Measurements from ENCODE around the gene PTPRCAP. TPM values are rescaled to one million over a fixed set of nuclear protein-coding genes. Genes with fewer than 3 reads are reported as not detected.
A peak's percentile ranks its signal among the peaks of the same experiment; 100 is the strongest.
"Not testable (repeated sequence)": the region's sequence is repeated elsewhere in the genome, so short reads cannot be mapped to it uniquely, and the experiment has no call there.

Gene PTPRCAP
- total RNA-seq, 2 donors from 2014 or later = 1.8 to 4.7 TPM

DNA sequence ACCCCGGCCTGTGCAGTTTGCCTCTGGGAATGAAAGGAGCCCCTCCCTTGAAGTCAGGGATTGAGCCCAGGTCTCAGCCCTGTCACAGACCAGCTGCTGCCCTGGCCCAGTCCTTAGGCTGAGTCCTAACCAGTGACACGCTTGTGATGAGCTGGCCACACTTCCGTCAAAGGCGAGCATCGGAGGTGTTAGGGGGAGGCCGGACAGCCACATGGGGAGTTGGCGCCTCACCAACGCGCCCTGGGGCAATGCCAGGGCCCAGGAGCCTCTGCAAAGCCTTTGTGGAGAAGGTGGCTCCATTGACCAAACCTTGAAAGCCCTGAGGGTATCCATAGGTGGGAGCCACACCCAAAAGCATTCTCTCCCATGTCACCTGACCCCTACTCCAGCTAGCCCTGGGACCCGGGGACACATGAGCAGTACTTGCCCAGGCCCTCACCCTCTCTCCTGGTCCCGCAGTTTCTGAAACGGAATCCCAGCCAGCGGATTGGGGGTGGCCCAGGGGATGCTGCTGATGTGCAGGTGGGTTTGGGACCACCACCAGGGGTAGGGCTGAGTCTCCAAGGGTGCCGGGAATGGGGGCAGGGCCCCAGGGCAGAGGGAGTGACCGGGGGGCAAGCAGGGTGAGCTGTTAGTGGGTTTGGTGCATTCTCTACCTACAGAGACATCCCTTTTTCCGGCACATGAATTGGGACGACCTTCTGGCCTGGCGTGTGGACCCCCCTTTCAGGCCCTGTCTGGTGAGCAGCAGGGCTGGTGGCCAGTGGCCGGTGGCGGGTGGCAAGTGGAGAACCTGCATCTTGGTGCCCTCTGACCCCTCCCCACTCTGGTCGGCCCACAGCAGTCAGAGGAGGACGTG lies 3.7 kb downstream of the PTPRCAP start:
- intact Hi-C loops (cut with DNase I) = no loop called here
- DNase-seq (no peak), ATAC-seq (no peak)

DNA sequence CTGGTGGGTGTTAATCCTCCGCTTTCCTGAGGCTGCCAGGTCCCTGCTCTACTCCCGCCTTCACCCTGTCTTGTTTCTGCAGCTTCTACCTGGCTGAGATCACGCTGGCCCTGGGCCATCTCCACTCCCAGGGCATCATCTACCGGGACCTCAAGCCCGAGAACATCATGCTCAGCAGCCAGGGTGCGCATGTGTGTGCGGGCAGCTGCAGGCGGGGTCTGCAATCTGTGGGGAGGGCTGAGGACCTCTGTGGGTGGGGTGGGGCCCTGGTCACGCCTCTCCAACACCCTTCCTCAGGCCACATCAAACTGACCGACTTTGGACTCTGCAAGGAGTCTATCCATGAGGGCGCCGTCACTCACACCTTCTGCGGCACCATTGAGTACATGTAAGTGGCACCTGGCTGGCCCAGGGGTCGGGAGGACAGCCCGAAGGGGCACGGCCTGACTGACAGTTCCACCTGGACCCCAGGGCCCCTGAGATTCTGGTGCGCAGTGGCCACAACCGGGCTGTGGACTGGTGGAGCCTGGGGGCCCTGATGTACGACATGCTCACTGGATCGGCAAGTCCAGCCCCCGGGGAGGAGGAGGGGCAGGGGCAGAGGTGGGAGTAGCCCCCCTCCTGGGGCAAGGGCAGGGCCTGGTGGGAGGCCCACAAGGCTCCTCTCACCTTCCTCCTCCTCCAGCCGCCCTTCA lies 4.7 kb downstream of the PTPRCAP start:
- ATAC-seq (no peak), DNase-seq (no peak)
- intact Hi-C loops (cut with DNase I) = no loop called here

- intact Hi-C loops (cut with DNase I) = no loop called here
- ATAC-seq = no peak
- DNase-seq = no peak
These were observed 5.9 kb downstream of the PTPRCAP start for GRCh38 chr11:67431346-67432249.

DNA sequence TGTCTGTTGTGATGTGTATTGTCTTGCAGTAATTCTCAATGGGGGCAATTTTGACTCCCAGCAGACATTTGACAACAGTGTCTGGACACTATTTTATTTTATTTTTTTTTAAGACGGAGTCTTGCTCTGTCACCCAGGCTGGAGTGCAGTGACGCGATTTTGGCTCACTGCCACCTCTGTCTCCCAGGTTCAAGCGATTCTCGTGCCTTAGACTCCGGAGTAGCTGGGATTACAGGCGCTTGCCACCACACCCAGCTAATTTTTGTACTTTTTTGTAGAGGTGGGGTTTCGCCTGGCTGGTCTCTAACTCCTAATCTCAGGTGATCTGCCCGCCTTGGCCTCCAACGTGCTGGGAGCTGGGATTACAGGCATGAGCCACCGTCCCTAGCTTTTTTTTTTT lies 7.8 kb downstream of the PTPRCAP start:
- DNase-seq (no peak), ATAC-seq (no peak)
- intact Hi-C loops (cut with DNase I) = loop anchor here in 1 of 2 donors (5.0 kb wide), 1 partner anchor 33 kb away; no protein-coding TSS in a partner anchor

DNA sequence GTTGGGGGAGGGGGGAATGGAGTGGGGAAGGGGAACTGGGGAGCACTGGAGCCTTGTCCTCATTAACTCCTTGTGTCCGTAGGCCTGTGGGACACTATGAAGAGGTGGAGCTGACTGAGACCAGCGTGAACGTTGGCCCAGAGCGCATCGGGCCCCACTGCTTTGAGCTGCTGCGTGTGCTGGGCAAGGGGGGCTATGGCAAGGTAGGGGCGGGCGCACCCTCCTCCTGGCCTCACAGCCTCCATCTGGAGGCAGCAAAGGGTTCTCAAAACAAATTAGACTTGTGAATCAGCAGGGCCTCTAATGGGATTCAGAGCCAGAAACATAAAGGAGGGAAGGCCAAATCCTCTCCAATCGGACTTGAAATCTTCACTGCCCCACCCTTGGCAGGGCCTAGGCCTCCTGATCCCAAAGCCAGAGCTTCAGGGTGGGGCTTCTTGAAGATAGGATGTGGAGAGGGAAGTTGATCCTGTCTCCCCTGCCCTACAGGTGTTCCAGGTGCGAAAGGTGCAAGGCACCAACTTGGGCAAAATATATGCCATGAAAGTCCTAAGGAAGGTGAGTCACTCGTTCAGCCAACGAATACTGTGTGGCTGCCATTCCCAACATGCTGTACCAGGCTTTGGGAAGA lies 8.3 kb downstream of the PTPRCAP start:
- DNase-seq (no peak), ATAC-seq (no peak)
- intact Hi-C loops (cut with DNase I) = loop anchor here in 1 of 2 donors (5.0 kb wide), 1 partner anchor 33 kb away; no protein-coding TSS in a partner anchor

- DNase-seq (peak; percentile 98), ATAC-seq (peak; percentile 92 to 94)
- intact Hi-C loops (cut with DNase I) = loop anchor here in 1 of 2 donors (5.0 kb wide), 1 partner anchor 34 kb away; no protein-coding TSS in a partner anchor
These were observed 9.2 kb downstream of the PTPRCAP start, which contains the start of gene RPS6KB2 for GRCh38 chr11:67428052-67429001. RPS6KB2 (plus strand) TSS chr11:67428494; CDS start chr11:67428546, 52 bp downstream.

DNA sequence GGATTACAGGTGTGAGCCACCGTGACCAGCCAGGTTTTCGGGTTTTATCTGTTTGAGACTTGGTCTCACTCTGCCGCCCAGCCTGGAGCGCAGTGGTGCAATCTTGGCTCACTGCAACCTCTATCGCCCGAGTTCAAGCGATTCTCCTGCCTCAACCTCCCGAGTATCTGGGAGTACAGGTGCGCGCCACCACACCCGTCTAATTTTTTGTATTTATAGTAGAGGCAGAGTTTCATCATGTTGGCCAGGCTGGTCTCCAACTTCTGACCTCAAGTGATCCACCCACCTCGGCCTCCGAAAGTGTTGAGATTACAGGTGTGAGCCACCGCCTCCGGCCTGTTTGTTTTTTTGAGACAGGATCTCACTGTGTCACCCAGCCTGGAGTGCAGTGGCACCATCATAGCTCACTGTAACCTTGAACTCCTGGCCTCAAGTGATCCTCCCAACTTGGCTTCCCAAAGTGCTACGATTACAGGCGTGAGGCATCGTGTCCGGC lies 10.1 kb downstream of the PTPRCAP start:
- intact Hi-C loops (cut with DNase I) = loop anchor here in 1 of 2 donors (5.0 kb wide), 1 partner anchor 35 kb away; no protein-coding TSS in a partner anchor
- not testable (repeated sequence) for DNase-seq, ATAC-seq

- ATAC-seq (no peak), DNase-seq (no peak)
- intact Hi-C loops (cut with DNase I) = no loop called here
These were observed 13.4 kb downstream of the PTPRCAP start for GRCh38 chr11:67423891-67424613.

GRCh38 chr11:67423466-67423865 lies 14.0 kb downstream of the PTPRCAP start:
- intact Hi-C loops (cut with DNase I) = no loop called here
- DNase-seq = no peak

DNA sequence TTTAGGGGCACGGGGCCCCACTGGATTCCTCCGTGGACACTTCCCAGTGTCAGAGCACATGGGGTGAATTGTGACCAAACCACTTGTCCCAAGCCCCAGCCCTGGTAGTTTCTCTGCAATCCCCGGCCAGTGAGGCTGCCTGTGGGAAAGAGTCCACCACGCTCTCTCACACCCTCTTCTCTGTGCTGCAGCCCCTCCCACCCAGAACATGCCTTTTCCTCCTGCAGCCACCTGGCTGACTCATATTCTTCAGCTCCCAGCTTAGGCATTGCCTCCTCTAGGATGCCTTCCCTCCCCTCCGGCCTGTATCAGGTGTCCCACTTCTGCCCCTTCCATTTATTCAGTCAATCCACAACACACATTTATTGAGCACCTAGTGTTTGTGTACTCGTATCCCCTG lies 14.6 kb downstream of the PTPRCAP start:
- intact Hi-C loops (cut with DNase I) = no loop called here
- ATAC-seq = no peak
- DNase-seq = no peak

More at GRCh38 chr11:67423466-67423865, 14.0 kb downstream of the PTPRCAP start:
- no peak for ATAC-seq

DNA sequence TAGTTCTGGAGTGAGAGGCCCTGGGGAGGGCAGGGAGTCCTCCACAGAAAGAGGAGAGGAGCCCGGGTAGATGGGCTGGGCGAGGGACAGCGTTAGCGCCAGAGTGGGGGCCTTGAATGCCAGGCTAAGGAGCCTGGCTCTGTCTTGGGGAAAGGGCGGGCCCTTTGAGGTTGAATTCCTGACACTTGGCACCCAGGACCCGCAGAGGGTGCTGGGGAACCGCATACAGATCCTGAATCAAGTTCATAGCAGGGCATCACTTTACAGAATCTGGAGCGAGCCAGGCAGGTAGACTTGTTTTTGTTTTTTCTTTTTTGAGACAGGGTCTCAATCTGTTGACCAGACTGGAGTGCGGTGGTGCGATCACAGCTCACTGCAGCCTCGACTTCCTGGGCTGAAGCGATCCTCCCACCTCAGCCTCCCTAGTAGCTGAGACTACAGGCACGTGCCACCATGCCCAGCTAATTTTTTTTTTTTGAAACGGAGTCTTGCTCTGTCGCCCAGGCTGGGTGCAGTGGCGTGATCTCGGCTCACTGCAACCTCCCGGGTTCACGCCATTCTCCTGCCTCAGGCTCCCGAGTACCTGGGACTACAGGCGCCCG lies 16.0 kb downstream of the PTPRCAP start:
- intact Hi-C loops (cut with DNase I) = no loop called here
- ATAC-seq (no peak), DNase-seq (no peak)

GRCh38 chr11:67420646-67421429 lies 16.6 kb downstream of the PTPRCAP start:
- intact Hi-C loops (cut with DNase I) = no loop called here
- DNase-seq (peak; percentile 97), ATAC-seq (peak; percentile 93 to 94)

GRCh38 chr11:67420147-67420645 lies 17.3 kb downstream of the PTPRCAP start:
- DNase-seq (no peak), ATAC-seq (no peak)
- intact Hi-C loops (cut with DNase I) = no loop called here

DNA sequence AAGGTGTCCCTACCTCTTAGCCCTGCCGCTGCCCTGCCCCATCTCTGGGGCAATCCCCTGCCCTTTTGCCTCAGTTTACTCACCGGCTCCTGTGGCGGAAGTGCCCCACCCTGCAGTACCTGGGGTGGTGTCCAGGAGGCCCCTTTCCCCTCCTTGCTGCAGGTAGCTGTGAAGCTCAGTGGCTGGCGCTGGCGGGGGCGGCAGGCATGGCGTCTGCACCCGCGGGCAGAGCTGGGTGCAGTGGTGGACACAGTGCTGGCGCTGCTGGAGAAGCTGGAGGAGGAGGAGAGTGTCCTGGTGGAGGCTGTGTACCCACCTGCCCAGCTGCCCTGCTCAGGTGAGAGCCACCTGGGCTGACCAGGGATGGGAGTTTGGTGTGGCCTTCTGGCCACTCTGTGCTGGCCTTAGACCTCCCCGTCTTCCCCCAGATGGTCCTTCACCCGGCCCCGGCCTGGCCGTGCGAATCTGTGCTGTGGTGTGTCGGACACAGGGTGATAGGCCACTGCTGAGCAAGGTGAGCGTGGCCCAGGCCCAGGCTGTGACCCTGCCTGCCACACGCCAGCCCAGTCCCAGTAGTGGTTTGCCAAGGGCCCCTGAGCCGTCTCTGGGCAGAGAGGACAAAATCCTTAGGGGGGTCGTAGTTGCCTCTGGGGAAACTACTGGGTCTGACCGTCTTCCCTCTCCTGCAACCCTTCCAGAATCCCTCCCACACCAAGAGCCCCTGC lies 18.0 kb downstream of the PTPRCAP start:
- DNase-seq (no peak), ATAC-seq (no peak)

More for the DNA sequence above, 18.0 kb downstream of the PTPRCAP start:
- intact Hi-C loops (cut with DNase I) = no loop called here

Measured in left cardiac atrium (tissue), 4 donors.